Measurements from ENCODE around the gene NTM.

NTM gene

DNA sequence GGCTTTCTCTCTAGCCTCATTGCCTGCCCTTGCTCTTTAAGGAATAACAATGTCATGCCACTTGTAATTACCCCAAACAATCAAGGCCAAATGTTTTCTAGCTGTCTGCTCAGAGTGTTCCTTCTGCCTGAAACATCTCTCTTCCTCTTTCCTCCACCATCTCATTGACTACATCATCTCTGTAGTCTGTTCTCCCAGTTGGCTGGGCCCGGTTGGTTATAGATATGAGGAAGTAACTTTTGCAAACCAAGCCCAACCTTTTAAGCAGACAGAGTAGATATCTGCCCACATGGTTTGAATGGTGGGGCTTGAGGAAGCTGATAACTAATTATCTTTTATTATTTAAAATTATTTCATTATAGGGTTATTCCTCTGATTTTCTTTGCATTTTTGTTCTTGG is 104.5 kb downstream of the NTM start:
- H3F3A ChIP-seq (ENCODE audit: insufficient read depth, low read length), result no peaks in the 10 kb centered on the region

DNA sequence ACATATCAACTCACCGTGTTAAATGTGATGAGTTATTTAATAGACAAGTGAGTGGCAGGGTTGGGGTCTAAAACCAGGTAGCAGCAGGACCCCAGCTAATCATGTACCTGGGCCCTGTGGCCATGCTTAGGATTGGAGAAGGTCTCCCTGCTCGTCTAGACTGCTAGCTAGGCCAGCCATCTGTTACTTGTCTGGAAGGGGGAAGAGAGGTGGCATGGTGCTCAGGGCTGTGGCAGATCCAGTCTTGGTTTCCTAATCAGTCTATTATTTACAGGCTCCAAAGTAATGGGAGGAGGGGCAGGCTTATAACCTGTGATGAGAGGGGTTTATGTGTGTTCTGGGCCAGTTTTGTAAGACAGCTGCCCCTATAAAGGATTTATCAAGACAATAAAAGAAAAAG is 105.9 kb downstream of the NTM start:
- Histone ChIP-seq H3K36me3 (ENCODE audit: insufficient read depth, low read length) (no peaks in the 10 kb centered on the region), H3K79me2 (ENCODE audit: insufficient read depth, low read length) (no peaks in the 10 kb centered on the region), H3K9me2 (ENCODE audit: low read depth, low read length) (no peaks in the 10 kb centered on the region), H4K20me1 (ENCODE audit: insufficient read depth, low read length) (no peaks in the 10 kb centered on the region), H3K4me2 (ENCODE audit: low read length) (no peak overlapping the region), H2AFZ (ENCODE audit: low read length) (no peak overlapping the region), H3K9ac (ENCODE audit: low read length) (no peak overlapping the region), H3K4me1 (ENCODE audit: insufficient read depth, low read length, severe bottlenecking) (no peaks in the 10 kb centered on the region), H3K4me3 (ENCODE audit: low read depth, low read length, poor library complexity, severe bottlenecking) (no peak overlapping the region), H3K27me3 (ENCODE audit: insufficient read depth, low read length) (no peaks in the 10 kb centered on the region), H3K27ac (ENCODE audit: low read depth, low read length, poor library complexity, severe bottlenecking) (no peak overlapping the region), H3F3A (ENCODE audit: insufficient read depth, low read length) (no peaks in the 10 kb centered on the region), H3K9me3 (ENCODE audit: low read length) (no peaks in the 10 kb centered on the region)
- no peak for TF ChIP-seq EZH2 (IDR thresholded peaks at IDR 0.05; ENCODE audit: borderline replicate concordance, low read length)
- TF ChIP-seq, protein P1, sequence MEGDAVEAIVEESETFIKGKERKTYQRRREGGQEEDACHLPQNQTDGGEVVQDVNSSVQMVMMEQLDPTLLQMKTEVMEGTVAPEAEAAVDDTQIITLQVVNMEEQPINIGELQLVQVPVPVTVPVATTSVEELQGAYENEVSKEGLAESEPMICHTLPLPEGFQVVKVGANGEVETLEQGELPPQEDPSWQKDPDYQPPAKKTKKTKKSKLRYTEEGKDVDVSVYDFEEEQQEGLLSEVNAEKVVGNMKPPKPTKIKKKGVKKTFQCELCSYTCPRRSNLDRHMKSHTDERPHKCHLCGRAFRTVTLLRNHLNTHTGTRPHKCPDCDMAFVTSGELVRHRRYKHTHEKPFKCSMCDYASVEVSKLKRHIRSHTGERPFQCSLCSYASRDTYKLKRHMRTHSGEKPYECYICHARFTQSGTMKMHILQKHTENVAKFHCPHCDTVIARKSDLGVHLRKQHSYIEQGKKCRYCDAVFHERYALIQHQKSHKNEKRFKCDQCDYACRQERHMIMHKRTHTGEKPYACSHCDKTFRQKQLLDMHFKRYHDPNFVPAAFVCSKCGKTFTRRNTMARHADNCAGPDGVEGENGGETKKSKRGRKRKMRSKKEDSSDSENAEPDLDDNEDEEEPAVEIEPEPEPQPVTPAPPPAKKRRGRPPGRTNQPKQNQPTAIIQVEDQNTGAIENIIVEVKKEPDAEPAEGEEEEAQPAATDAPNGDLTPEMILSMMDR (IDR thresholded peaks at IDR 0.05; ENCODE audit: low read length), result no peak

More for the DNA sequence above, 104.5 kb downstream of the NTM start:
- no peaks in the 10 kb centered on the region for H4K20me1 ChIP-seq (ENCODE audit: insufficient read depth, low read length)
- no peak overlapping the region for H3K9ac ChIP-seq (ENCODE audit: low read length)
- H3K4me3 ChIP-seq (ENCODE audit: low read depth, low read length, poor library complexity, severe bottlenecking), result no peak overlapping the region
- no peaks in the 10 kb centered on the region for H3K9me2 ChIP-seq (ENCODE audit: low read depth, low read length)
- H3K9me3 ChIP-seq (ENCODE audit: low read length), result no peaks in the 10 kb centered on the region
- TF ChIP-seq EZH2 (IDR thresholded peaks at IDR 0.05; ENCODE audit: borderline replicate concordance, low read length), result no peak
- TF ChIP-seq, protein P1 (IDR thresholded peaks at IDR 0.05; ENCODE audit: low read length), result no peak
- no peaks in the 10 kb centered on the region for H3K27me3 ChIP-seq (ENCODE audit: insufficient read depth, low read length)
- H3K4me2 ChIP-seq (ENCODE audit: low read length), result no peak overlapping the region
- H3K4me1 ChIP-seq (ENCODE audit: insufficient read depth, low read length, severe bottlenecking), result no peaks in the 10 kb centered on the region
- no peaks in the 10 kb centered on the region for H3K36me3 ChIP-seq (ENCODE audit: insufficient read depth, low read length)
- no peak overlapping the region for H3K27ac ChIP-seq (ENCODE audit: low read depth, low read length, poor library complexity, severe bottlenecking)
- no peak overlapping the region for H2AFZ ChIP-seq (ENCODE audit: low read length)
- H3K79me2 ChIP-seq (ENCODE audit: insufficient read depth, low read length), result no peaks in the 10 kb centered on the region

DNA sequence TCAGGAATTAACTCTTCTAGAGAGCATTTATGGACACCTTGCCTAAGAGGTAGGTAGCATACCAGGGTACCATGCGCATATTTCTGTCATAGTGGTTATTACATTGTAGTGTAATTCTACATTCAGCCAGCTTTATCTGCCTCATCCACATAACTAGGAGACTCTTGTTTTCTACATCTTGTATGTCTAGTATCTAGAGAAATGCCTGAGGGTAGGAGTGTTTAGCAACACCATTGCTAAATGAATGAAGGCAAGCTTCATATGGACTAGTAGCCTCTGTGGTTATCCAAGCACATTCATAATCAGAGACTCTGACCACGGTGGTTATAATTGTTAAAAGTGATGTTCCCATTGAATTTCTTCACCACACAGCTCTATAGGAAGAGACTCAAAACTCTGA is 107.9 kb downstream of the NTM start:
- H3K79me2 ChIP-seq (ENCODE audit: insufficient read depth, low read length), result no peaks in the 10 kb centered on the region
- no peaks in the 10 kb centered on the region for H3F3A ChIP-seq (ENCODE audit: insufficient read depth, low read length)
- no peaks in the 10 kb centered on the region for H3K36me3 ChIP-seq (ENCODE audit: insufficient read depth, low read length)
- H4K20me1 ChIP-seq (ENCODE audit: insufficient read depth, low read length), result no peaks in the 10 kb centered on the region
- H3K4me3 ChIP-seq (ENCODE audit: low read depth, low read length, poor library complexity, severe bottlenecking), result no peak overlapping the region
- H3K9me2 ChIP-seq (ENCODE audit: low read depth, low read length), result no peaks in the 10 kb centered on the region
- no peak overlapping the region for H3K9ac ChIP-seq (ENCODE audit: low read length)
- no peaks in the 10 kb centered on the region for H3K9me3 ChIP-seq (ENCODE audit: low read length)
- no peak overlapping the region for H2AFZ ChIP-seq (ENCODE audit: low read length)
- TF ChIP-seq, protein P1 (IDR thresholded peaks at IDR 0.05; ENCODE audit: low read length), result no peak
- TF ChIP-seq EZH2 (IDR thresholded peaks at IDR 0.05; ENCODE audit: borderline replicate concordance, low read length), result no peak
- no peaks in the 10 kb centered on the region for H3K27me3 ChIP-seq (ENCODE audit: insufficient read depth, low read length)
- H3K27ac ChIP-seq (ENCODE audit: low read depth, low read length, poor library complexity, severe bottlenecking), result no peak overlapping the region
- H3K4me2 ChIP-seq (ENCODE audit: low read length), result no peak overlapping the region
- H3K4me1 ChIP-seq (ENCODE audit: insufficient read depth, low read length, severe bottlenecking), result no peaks in the 10 kb centered on the region

Measured in OCI-LY1 (cell line).